ENCODE measurements around the gene TMEM229A. TPM values are rescaled to one million over a fixed set of nuclear protein-coding genes. Genes with fewer than 3 reads are reported as not detected.

Gene TMEM229A
- total RNA-seq, 1 experiment from 2014 or later = 0.50 TPM

DNA sequence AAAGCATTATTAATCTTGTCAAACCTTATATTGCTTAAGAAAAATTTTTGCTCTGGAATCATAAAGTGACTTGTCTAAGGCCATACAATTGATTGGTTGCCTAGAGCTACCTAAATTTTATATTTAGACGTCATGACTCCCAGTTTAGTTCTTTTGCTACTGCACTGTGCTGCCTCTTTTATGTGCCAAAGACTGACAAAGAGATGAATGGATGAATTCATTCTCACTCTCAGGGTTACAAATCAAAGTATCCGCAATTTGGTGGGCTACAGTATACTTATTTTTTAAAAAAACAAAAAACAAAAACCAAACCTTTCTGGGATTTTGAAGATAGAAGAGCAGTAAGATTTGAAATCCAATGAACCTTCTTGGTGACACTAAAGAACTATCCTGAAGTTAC, 27.7 kb upstream of the TMEM229A start:
- H3K4me3 Mint-ChIP-seq (ENCODE audit: unreplicated experiment) = no peak overlapping the region
- DNase-seq = no peak
- ChIA-PET POLR2A (no interaction called here), CTCF (no interaction called here)
- H3K36me3 ChIP-seq (ENCODE audit: control insufficient read depth, insufficient read depth, low read length) = no peaks in the 10 kb centered on the region
- H3K36me3 Mint-ChIP-seq (ENCODE audit: insufficient read depth, unreplicated experiment) = no peaks in the 10 kb centered on the region
- H3K4me1 ChIP-seq = no peaks in the 10 kb centered on the region
- TF ChIP-seq CTCF (IDR thresholded peaks at IDR 0.05; ENCODE audit: insufficient read depth in 1 of 2, low read depth in 1 of 2, low read length in 1 of 2, severe bottlenecking in 1 of 2, unreplicated experiment in 1 of 2) = no peak
- BruUV-seq (replicated peaks) = no TSS peak
- H3K4me1 Mint-ChIP-seq (ENCODE audit: low read depth, unreplicated experiment) = peaks cover 7% of the 10 kb centered on the region
- no peak overlapping the region for H3K27ac Mint-ChIP-seq (ENCODE audit: unreplicated experiment)
- H3K27me3 Mint-ChIP-seq (ENCODE audit: insufficient read depth, unreplicated experiment) = no peaks in the 10 kb centered on the region
- H3K4me3 ChIP-seq (ENCODE audit: low read depth, low read length) = no peak overlapping the region
- intact Hi-C loops (cut with micrococcal nuclease; ENCODE audit: unreplicated experiment) = no loop called here
- H3K9me3 ChIP-seq = no peaks in the 10 kb centered on the region
- H3K9me3 Mint-ChIP-seq (ENCODE audit: unreplicated experiment) = no peaks in the 10 kb centered on the region
- H3K27me3 ChIP-seq (replicated peaks; ENCODE audit: control insufficient read depth, insufficient read depth, low read length) = no peaks in the 10 kb centered on the region

GRCh38 chr7:124059375-124059774, 26.5 kb upstream of the TMEM229A start:
- Mint-ChIP-seq H3K27ac (ENCODE audit: unreplicated experiment) (no peak overlapping the region), H3K4me3 (ENCODE audit: unreplicated experiment) (no peak overlapping the region), H3K9me3 (ENCODE audit: unreplicated experiment) (no peaks in the 10 kb centered on the region), H3K4me1 (ENCODE audit: low read depth, unreplicated experiment) (peaks cover 7% of the 10 kb centered on the region), H3K36me3 (ENCODE audit: insufficient read depth, unreplicated experiment) (no peaks in the 10 kb centered on the region), H3K27me3 (ENCODE audit: insufficient read depth, unreplicated experiment) (no peaks in the 10 kb centered on the region)
- no TSS peak for BruUV-seq (replicated peaks)
- intact Hi-C loops (cut with micrococcal nuclease; ENCODE audit: unreplicated experiment) = no loop called here
- ChIA-PET POLR2A (no interaction called here), CTCF (no interaction called here)
- no peak for TF ChIP-seq CTCF (IDR thresholded peaks at IDR 0.05; ENCODE audit: insufficient read depth in 1 of 2, low read depth in 1 of 2, low read length in 1 of 2, severe bottlenecking in 1 of 2, unreplicated experiment in 1 of 2)
- no peak overlapping the region for H3K4me3 ChIP-seq (ENCODE audit: low read depth, low read length)
- H3K4me1 ChIP-seq = no peaks in the 10 kb centered on the region
- H3K9me3 ChIP-seq = no peaks in the 10 kb centered on the region
- no peaks in the 10 kb centered on the region for H3K27me3 ChIP-seq (replicated peaks; ENCODE audit: control insufficient read depth, insufficient read depth, low read length)
- no peaks in the 10 kb centered on the region for H3K36me3 ChIP-seq (ENCODE audit: control insufficient read depth, insufficient read depth, low read length)
- DNase-seq = no peak

- H3K36me3 ChIP-seq (ENCODE audit: control insufficient read depth, insufficient read depth, low read length) = no peaks in the 10 kb centered on the region
- intact Hi-C loops (cut with micrococcal nuclease; ENCODE audit: unreplicated experiment) = no loop called here
- ChIA-PET POLR2A (no interaction called here), CTCF (no interaction called here)
- Mint-ChIP-seq H3K36me3 (ENCODE audit: insufficient read depth, unreplicated experiment) (no peaks in the 10 kb centered on the region), H3K4me3 (ENCODE audit: unreplicated experiment) (no peak overlapping the region), H3K4me1 (ENCODE audit: low read depth, unreplicated experiment) (peaks cover 2% of the 10 kb centered on the region), H3K27me3 (ENCODE audit: insufficient read depth, unreplicated experiment) (no peaks in the 10 kb centered on the region), H3K27ac (ENCODE audit: unreplicated experiment) (no peak overlapping the region), H3K9me3 (ENCODE audit: unreplicated experiment) (no peaks in the 10 kb centered on the region)
- no peak overlapping the region for H3K4me3 ChIP-seq (ENCODE audit: low read depth, low read length)
- no peaks in the 10 kb centered on the region for H3K27me3 ChIP-seq (replicated peaks; ENCODE audit: control insufficient read depth, insufficient read depth, low read length)
- BruUV-seq (replicated peaks) = no TSS peak
- TF ChIP-seq CTCF (IDR thresholded peaks at IDR 0.05; ENCODE audit: insufficient read depth in 1 of 2, low read depth in 1 of 2, low read length in 1 of 2, severe bottlenecking in 1 of 2, unreplicated experiment in 1 of 2) = no peak
- H3K4me1 ChIP-seq = no peaks in the 10 kb centered on the region
- no peaks in the 10 kb centered on the region for H3K9me3 ChIP-seq
- no peak for DNase-seq
Measured at GRCh38 chr7:124058515-124058914, 25.6 kb upstream of the TMEM229A start.
